Measurements from ENCODE around the gene SYT1.
"Not testable (repeated sequence)": the region's sequence is repeated elsewhere in the genome, so short reads cannot be mapped to it uniquely, and the experiment has no call there.

SYT1 gene

DNA sequence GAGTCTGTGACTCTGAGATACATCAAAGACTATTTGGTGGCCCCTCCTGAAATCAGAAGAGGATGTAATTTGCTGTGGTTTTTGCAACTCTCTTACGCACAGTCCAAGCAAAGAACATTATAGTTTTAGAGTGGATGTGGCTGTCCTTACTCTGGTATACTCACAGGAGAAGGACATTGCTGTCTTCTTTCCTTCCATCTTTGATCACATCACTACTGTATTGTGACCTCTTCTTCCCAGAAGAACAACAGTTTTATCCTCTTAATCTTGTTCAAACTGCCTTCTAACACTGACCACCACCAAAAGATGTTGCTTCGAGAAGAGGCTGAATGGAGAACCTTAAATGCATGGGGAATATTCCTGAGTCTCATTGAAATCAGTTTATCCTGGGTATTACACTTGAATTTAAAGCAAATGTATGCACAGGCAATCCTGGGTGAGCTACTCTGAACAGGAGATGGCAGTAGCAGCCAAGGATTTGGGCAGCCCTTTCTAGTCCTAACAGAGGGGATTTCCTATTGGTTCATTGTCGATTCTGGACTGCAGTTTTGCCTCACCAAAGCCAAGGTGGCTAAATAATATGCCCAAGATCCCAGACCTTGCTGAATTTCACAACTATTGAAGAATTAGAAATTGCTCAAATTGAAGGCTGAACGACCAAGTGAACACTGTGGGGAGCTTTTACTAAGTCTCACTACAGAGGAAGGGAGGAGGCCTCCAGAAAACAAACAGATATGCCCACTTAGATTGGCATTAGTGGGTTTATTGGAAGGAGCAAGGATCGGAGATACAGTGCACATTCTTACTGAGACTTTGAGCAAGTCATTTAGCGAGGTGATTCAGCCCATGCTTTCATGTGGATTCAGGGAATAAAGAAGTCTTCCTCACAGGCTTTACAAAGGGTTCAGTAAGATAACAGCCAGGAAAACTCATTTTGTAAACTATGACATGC is 543.4 kb downstream of the SYT1 start:
- no peak for DNase-seq (ENCODE audit: low read depth)

DNA sequence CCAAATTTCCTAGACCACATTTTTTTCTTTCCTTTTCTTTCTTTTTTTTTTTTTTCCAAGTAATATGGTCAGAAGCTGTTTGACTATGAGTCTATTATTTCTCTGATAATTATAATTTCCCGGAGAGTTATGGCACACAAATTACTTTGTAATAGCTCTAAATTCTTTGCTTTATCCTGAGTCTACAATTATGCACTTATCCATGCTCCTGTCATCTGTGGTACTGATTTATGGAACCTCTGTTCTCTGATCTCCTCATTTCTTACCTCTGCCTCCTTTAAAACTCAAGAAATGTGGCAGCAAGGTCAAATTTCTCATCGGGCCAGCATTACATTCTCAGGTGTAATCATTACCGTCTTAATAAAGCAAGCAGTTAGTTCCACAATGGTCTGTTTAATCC is 544.1 kb downstream of the SYT1 start:
- no peak for DNase-seq (ENCODE audit: low read depth)

DNA sequence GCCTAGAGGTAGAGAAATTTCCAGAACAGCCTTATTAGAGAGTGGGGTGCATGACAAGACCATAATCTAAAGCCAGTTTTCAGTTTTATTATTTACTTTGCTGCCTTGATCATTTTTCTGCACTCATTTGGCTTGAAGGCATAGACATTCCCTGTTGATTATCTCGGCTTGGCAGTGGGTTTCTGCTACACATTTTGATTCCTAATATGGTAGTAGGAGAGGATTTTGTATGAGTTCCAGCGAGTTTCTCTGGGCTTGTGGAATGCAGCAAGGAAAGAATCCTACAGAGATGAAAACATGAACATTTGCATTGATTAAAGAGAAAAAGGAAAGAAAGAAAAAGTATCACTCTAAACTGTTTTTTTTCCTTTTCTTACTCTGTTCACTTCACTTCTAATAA is 545.0 kb downstream of the SYT1 start:
- no peak for DNase-seq (ENCODE audit: low read depth)

DNA sequence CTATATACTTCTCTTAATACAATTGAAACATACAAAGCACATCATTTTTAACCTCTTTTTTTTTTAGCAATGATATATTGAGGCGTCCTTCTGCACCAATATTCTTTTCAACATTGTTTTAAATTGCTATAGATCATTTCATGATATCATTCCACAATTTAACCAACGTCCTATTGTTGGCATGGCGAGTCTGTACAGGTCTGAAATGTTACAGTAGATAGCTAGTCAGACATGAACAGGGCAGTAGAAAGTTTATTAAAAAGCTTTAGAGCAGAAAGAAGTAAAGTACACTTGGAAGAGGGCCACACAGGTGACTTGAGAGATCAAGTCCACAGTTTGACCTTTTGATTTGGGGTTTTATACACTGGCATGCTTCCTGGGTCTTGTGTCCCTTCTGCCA is 547.2 kb downstream of the SYT1 start:
- DNase-seq (ENCODE audit: low read depth), result no peak

DNA sequence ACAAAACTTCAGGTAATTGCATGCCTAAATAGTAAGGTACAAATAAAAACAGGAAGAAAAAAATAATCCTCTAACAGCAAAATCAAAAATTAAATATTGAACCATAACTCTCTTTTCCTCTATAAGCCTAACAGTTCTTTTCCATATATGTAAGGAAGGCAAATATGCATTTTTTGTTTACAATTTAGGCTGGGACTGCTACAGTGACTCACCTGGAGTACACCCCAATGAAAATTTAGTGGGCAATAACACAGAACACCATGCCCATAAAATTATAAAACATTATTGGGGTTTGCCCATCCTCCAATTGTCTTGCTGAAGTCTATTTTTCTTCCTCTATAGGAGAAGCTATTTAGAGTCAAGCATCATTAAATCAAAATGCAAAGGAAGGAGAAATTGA is 549.2 kb downstream of the SYT1 start:
- DNase-seq (ENCODE audit: low read depth), result no peak

DNA sequence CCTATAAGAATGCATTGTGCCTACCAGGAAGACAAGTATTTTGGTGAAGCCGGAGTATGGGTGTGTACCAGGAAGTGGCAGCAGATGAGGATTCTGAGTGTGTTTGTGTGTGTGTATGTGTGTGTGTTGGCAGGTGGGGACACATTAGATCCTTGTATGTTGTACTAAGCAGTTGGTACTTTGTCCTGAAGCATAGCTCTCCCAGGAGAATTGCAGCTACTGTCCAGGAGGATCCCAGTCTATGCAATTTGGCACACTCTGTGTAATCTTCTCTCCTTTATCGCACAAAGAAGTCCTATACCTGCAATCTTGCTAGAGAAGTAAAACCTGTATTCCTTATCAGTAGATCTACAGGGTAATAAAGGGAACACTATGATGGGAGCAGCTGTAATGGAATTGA is 549.7 kb downstream of the SYT1 start:
- no peak for DNase-seq (ENCODE audit: low read depth)

DNA sequence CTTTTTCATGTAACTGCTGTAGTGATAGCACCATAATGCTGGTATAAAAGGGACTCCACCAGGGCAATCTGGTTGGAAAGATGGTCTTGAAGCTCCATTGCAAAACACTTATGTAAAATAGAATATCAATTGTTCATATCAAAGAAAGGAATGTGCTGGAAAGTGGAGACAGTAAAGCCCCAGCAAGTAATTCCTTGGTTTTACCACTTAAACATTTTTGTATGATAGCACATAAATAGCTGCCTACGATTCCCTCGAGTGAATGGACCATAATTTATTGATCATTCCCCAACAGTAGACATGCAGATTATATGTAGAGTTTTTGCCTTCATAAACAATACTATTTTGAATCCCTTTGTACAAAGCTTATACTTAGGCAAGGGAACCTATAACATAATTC is 550.7 kb downstream of the SYT1 start:
- DNase-seq (ENCODE audit: low read depth), result no peak

DNA sequence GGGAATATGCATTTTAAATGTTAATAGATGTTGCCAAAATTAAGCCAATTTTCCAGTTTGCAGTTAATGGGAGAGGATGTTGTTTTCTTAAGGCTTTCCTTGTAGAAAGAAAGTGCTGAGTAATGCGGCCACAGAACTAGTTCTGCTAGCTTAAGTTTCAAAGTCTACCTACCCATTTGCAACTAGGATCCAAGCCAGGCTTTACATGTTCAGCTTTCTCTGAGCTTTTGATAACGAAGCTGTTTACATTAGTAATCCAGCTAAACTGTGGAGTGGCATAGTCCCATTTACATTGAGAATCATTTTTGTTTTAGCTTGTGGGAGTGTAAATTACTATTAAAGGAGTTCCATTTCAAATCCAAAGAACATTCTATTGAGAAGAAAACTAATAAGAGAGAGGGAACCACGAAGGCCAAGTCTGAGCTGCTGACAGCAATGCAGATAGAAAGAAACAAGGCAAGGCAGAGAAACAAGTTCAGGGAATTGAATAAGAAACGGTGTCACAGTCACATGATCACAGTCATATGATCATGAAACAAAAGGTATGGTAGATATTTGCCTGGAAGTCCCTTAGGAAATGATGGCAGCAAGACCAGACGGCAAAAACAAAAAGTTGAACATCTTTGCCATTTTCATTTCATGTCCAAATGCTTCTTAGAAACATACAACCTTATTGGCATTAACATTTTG is 551.3 kb downstream of the SYT1 start:
- no peak for DNase-seq (ENCODE audit: low read depth)

DNA sequence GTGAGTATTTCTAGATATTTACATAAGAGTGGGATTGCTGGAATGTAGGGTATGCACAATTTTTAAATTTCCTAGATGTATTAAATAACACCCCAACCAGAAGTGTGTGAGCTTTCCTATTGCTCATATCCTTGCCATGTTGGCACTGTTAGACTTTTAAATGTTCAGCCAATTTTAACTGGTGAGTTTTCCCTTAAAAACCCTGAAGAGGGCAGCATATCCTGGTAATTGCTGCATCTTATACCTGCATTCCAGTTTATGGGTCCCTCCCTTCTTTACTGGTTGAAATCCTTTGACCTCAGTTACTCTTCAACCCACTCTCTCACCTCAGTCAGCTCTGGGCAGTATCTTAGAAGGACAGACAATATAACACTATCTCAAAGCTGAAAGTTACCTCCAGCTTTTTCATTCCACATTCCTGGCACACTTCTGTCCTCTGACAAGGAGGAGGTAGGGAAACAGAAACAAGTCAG is 555.6 kb downstream of the SYT1 start:
- DNase-seq (ENCODE audit: low read depth), result no peak

DNA sequence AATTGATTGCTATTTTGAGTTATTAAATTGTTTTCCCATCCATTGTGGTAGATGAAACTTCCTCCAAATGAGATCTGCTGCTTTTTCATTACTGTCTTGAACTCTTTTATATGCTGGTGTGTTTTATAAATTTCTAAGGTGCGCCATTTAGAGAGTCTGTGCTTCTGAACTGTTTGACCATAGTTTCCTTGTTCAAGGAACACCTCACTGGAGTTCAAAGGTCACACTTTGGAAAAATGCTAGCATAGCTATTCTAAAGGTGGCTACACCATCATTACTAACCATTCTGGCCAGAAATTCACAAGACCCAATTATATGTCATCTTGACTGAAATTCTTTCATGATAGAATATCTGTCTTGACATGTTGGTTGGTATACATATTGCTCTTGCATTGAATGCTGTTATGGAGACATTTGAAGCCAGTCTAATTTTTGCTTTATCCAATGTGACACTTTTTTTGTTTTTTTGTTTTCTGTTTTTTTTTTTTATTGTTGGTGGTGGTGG is 556.7 kb downstream of the SYT1 start:
- no peak for DNase-seq (ENCODE audit: low read depth)

DNA sequence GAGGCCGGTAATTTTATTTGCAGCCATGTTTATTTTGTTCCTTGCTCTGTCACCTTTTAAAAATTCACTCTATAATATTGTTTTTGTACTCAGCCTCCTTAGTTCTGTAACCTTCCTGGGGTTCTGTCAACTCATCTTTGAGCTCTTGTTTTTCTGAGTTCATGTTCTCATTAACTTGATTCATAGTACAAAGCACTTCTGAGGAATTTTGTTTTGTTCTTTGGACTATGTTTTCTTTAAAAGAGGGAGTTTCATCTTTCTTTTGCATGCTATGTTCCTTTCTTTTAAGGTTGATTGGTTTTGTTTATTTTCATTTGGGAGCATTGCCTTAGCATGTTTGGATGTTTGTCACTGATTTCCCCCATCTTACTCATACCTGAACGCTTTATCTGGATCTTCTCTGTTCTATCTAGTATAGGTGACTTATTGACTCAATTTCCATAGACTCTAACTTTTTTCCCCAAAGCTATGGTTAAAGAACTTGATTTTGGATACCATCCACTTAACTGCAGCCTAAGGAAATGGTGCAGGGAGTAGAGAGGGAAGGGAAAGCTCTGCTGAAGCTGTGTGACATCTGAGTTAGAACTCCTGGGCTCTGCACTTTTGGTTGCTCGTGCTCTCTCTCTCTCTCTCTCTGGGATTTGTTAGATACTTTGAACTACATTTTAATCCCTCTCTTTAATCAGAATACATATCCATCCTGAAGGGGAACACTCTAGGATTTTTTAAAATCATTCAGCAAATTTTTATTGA is 557.7 kb downstream of the SYT1 start:
- no peak for DNase-seq (ENCODE audit: low read depth)

DNA sequence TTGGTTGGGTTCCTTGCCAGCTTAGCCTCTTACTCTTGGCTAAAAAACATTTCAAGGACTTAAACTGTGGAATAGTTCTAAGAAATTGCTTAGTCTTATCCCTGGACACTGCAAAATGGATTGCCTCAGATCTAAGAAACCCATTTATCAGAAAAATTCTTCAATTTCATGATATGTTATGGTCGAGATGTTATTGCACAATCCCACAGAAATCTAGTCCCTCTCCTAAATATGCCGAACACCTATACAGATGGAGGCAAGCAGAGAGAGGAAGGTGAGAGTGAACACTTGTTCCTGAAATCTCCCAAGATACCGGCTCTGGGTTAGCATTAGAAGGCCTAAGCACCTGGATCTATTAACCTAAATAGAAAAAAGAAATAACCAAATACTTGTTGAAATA is 559.0 kb downstream of the SYT1 start:
- DNase-seq (ENCODE audit: low read depth), result no peak

DNA sequence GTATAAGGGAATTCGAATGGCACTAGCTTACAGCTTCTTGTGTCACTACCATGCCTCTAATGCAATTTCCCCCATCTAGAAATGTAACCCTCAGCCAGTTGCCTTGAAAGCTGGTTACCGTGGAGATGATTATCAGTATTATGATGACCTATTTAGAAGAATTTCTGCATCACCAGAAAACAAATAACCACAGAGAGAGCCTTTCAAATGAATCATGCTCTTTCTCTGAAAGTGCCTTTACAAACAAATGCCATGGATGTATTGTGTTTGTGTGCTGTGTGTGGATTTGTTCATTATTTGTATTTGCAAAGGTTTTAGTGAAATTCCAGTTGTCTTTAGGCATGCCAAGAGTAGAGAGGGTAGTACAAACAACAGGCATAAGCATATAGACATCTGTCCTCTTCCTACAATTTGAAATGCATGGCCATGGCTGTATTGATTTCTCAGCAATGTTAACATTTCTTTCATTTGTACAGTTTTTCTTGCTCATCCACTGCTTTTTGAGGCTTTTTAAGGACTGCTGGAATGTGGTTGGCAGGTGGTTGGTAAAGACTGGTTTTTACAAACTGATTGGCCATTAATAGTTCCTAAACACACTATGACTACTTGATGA is 559.6 kb downstream of the SYT1 start:
- no peak for DNase-seq (ENCODE audit: low read depth)

DNA sequence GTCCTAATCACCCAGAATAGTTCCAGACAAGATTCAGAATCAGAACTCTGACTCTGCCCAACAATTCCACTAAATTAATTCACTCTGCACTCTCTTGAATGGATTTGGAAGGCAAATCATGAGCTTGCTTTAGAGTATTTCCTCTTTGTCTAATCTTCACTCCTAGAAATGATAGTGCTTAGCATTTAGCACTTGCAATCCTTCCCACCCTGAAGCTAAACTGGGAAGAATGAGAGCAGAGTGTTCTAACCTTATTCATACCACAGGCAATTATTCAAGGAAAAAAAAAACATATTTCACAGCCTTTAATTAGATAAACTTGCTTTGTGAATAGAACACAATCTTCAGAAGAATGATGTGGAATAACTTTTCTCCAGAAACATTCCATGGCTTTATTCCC is 561.5 kb downstream of the SYT1 start:
- DNase-seq (ENCODE audit: low read depth), result no peak

DNA sequence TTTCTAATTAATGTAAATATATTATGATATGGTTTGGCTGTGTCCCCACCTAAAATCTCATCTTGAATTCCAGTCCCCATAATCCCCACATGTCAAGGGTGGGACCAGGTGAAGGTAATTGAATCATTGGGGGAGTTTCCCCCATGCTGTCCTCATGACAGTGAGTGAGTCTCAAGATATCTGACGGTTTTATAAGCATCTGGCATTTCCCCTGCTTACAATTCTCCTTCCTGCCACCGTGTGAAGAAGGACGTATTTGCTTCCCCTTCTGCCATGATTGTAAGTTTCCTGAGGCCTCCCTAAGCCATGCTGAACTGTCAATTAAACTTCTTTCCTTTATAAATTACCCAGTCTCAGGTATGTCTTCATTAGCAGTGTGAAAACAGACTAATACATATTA is 562.2 kb downstream of the SYT1 start:
- not testable (repeated sequence) for DNase-seq (ENCODE audit: low read depth)

DNA sequence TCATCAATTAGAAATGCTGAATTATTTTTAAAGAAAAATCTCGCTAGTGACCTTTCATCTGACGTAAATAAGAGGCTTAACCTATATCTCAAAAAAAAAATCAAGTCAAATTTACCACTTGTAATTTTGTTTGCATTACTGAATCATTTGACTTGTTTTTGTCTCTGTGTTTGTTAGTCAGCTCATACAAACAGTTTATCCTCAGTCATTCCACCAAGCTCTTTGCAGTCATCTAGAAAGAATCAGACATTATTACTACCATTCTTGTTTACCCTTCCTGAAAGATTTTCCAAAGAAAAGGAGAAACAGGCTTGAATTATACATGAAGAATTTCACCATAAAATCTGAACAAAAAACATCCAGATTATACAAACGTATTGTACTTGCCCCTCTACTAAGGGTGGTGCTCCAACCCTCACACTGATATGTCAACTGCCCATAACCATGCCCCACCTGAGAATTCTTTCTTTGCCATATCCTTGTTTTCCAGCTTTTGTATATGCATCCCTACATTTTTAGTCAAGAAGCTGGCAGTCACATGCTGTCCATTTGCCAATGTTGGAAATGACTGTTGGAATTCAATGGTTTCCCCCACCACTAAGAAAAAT is 569.0 kb downstream of the SYT1 start:
- no peak for DNase-seq (ENCODE audit: low read depth)

DNA sequence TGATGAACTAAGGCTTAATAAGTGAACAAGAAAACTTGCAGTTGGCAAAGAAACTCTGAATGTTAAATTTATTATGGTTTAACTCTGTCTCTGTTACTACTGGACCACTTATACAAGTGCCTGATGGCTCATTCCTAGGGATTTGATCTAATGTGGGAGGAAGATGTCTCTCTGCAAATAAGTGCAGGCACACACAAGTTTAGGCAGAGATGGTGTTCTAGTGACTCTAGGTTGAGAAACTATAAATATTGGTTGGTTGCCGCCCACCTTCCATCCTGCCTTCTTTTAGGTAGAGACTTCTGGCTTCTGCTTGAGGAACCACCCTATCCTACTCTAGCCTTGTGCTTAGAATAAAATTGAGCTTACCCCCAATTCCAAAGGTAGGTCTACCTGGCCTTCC is 570.0 kb downstream of the SYT1 start:
- DNase-seq (ENCODE audit: low read depth), result no peak

DNA sequence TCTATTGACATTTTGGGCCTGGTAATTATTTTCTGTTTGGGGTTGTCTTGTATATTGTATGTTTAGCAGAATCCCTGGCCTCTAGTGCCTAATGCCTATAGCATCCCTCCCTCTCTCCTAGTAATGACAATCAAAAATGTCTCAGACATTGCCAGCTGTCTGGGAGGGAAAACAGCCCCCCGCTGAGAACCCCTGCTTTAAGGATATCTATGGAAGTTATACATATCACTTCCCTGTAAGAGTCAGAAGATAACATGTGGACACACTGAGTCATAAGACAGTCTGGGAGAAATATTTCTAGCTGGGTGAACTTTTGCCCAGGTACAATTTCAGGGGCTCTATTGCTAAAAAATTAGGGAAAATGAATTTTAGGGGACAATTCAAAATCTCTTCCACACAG is 571.2 kb downstream of the SYT1 start:
- no peak for DNase-seq (ENCODE audit: low read depth)

DNA sequence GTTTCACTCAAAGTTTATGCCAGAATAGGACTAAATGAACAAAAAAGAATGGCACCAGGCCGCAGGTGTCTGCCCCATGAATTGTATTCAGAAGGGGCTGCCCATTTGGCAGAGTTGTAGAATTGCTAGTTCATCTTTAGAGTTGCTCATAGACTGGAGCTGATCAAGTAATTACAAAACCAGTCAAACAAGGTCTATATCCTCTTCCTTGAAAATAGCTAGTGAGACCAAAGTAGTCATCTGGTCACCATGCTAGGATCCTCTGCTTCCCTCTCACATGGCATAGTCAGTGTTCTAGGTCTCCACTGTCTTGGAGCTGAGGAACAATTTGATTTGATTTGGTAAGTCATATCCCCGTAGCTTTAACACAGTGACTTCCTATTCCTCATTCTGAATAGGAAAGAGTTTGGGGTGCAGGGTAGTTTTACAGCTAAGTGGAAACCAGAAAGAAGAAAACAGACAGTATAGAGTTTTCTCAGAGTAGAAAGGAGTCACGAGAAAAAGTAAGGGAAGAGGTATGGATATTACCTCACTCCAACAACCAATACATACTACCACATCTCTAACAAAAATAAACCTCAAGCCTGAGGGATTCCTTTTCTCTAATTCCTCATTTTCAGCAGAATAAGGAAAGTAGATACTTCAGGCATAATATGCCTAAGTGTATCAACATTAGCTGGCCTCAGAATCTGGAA is 574.1 kb downstream of the SYT1 start:
- DNase-seq (ENCODE audit: low read depth), result no peak

DNA sequence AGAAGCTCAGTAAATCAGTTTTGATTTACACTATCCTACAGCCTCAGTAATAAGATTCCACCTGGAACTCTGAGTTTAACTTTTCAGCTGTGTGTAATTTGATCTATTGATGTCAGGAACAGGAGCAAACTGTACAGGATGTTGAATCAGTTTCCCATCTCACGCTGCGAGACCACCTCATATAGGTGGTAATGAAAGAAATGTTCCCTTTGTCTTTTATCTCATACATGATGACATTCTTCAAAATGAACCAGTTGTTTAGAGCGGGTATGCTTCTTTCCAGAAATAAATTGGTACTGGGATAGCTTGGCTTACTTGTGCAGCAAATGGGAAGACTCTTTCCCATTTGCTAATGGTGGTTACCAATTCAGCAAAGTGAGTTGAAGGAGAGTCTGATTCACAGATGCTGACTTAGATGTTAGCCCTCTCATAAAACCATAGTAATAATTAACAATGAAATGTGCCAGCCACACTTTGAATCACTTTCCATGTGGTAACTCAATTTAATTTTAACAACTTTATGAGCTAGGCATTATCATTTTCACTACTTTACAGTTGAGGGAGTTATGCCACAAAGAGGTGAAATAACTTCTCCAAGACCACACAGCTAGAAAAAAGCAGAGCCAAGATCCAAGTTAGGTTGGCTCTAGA is 574.7 kb downstream of the SYT1 start:
- DNase-seq (ENCODE audit: low read depth), result no peak

All from activated T-cell treated with anti-CD3 and anti-CD28 coated beads for 1 hour (primary cell).